ENCODE measurements around the gene LLGL2.

DNA sequence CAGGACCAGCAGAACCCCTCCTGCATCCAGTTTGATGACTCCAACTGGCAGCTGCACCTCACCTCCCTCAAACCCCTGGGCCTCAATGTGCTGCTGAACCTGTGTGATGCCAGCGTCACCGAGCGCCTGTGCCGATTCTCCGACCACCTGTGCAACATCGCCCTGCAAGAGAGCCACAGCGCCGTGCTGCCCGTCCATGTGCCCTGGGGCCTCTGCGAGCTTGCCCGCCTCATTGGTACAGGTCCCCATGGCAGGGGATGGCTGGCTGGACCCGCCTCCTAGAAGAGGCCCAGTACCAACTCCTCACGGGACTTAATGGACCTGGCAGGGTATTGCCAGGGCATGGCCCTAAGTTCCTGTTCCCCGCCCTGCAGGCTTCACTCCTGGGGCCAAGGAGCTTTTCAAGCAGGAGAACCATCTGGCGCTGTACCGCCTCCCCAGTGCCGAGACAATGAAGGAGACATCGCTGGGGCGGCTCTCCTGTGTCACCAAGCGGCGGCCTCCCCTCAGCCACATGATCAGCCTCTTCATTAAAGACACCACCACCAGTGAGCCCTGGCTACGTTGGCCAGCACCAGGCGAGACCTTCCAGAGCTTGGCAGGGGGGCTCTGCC lies 32.8 kb upstream of the LLGL2 start:
- TF ChIP-seq, protein P1, sequence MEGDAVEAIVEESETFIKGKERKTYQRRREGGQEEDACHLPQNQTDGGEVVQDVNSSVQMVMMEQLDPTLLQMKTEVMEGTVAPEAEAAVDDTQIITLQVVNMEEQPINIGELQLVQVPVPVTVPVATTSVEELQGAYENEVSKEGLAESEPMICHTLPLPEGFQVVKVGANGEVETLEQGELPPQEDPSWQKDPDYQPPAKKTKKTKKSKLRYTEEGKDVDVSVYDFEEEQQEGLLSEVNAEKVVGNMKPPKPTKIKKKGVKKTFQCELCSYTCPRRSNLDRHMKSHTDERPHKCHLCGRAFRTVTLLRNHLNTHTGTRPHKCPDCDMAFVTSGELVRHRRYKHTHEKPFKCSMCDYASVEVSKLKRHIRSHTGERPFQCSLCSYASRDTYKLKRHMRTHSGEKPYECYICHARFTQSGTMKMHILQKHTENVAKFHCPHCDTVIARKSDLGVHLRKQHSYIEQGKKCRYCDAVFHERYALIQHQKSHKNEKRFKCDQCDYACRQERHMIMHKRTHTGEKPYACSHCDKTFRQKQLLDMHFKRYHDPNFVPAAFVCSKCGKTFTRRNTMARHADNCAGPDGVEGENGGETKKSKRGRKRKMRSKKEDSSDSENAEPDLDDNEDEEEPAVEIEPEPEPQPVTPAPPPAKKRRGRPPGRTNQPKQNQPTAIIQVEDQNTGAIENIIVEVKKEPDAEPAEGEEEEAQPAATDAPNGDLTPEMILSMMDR (IDR thresholded peaks at IDR 0.05): no peak
- TF ChIP-seq POLR2A (IDR thresholded peaks at IDR 0.05): no peak
- TF ChIP-seq POLR2AphosphoS5 (IDR thresholded peaks at IDR 0.05): no peak
